ENCODE results near the gene SF3B3. TPM values are rescaled to one million over a fixed set of nuclear protein-coding genes. Genes with fewer than 3 reads are reported as not detected.

The SF3B3 gene
- total and polyA plus RNA-seq, 10 of the 15 experiments (the other 5 are each of a cell fraction or from before 2014, with no cell fraction given), result 134 to 453 (median 215) TPM

- in situ Hi-C loops (cut with MboI), result no loop called here
Observed at GRCh38 chr16:70582280-70582978, 58.8 kb downstream of the SF3B3 start.

More at GRCh38 chr16:70582280-70582978, 58.8 kb downstream of the SF3B3 start:
- TF ChIP-seq KDM1A (IDR thresholded peaks at IDR 0.05; ENCODE audit: borderline replicate concordance), result no peak
- peak; percentile 33 to 48 (median 38); a peak in 5 of 6 replicates for TF ChIP-seq CTCF (IDR thresholded peaks at IDR 0.05 in 2 of 3, conservative IDR thresholded peaks at IDR 0.05 in 1 of 3; ENCODE audit: control insufficient read depth in 2 of 3, extremely low read depth in 1 of 3, insufficient read depth in 1 of 3, low read depth in 3 of 3, low read length in 3 of 3)
- TF ChIP-seq, protein P1, sequence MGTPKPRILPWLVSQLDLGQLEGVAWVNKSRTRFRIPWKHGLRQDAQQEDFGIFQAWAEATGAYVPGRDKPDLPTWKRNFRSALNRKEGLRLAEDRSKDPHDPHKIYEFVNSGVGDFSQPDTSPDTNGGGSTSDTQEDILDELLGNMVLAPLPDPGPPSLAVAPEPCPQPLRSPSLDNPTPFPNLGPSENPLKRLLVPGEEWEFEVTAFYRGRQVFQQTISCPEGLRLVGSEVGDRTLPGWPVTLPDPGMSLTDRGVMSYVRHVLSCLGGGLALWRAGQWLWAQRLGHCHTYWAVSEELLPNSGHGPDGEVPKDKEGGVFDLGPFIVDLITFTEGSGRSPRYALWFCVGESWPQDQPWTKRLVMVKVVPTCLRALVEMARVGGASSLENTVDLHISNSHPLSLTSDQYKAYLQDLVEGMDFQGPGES (IDR thresholded peaks at IDR 0.05), result no peak
- 0 out of 2 replicates have a peak, but pooled peaks have one; percentile 25 for TF ChIP-seq RAD21 (IDR thresholded peaks at IDR 0.05; ENCODE audit: insufficient read depth, low read depth, low read length)
- TF ChIP-seq POLR2A (IDR thresholded peaks at IDR 0.05; ENCODE audit: low read depth, low read length), result no peak
- no peak for TF ChIP-seq ZNF24 (IDR thresholded peaks at IDR 0.05)
- no peak for TF ChIP-seq ATF2 (IDR thresholded peaks at IDR 0.05; ENCODE audit: low read length)
- Histone ChIP-seq H3K4me2 (ENCODE audit: control insufficient read depth, insufficient read depth) (no peak overlapping the region), H3K27ac (ENCODE audit: control insufficient read depth, insufficient read depth) (no peak overlapping the region), H3K36me3 (ENCODE audit: control insufficient read depth in 2 of 2, insufficient read depth in 2 of 2, low read length in 1 of 2) (no peaks in the 10 kb centered on the region), H3K79me2 (ENCODE audit: control insufficient read depth, insufficient read depth, low read length) (no peaks in the 10 kb centered on the region), H3K27me3 (replicated peaks in 1 of 2; ENCODE audit: control insufficient read depth in 2 of 2, insufficient read depth in 2 of 2, low read length in 1 of 2) (no peaks in the 10 kb centered on the region), H3K4me1 (ENCODE audit: control insufficient read depth, insufficient read depth, low read length) (no peaks in the 10 kb centered on the region), H4K20me1 (ENCODE audit: control insufficient read depth, insufficient read depth) (no peaks in the 10 kb centered on the region), H2AFZ (ENCODE audit: control insufficient read depth, low read depth, low read length) (no peak overlapping the region), H3K4me3 (no peak overlapping the region), H3K9me3 (replicated peaks; ENCODE audit: control insufficient read depth, insufficient read depth, low read length) (no peaks in the 10 kb centered on the region), H3K9ac (ENCODE audit: control insufficient read depth, insufficient read depth, low read length) (no peak overlapping the region)
- intact Hi-C loops (cut with micrococcal nuclease; ENCODE audit: unreplicated experiment), result no loop called here
- ChIA-PET RAD21 (ENCODE audit: unreplicated experiment) (interaction anchor here (1.3 kb wide), 1 partner anchor 283 kb away, joined by 3 read pairs; the partner anchor contains the start of gene DDX19B), POLR2A (no interaction called here), SMC1A (ENCODE audit: uncharacterized antibody, unreplicated experiment) (no interaction called here), CTCF (interaction anchor here (0.9 kb wide), 1 partner anchor 251 kb away, joined by 5 read pairs; no protein-coding TSS in a partner anchor)
- DNase-seq (ENCODE audit: low read depth, low spot score) (no peak), ATAC-seq (peak; percentile 67), FAIRE-seq (peak; percentile 23)
- BruUV-seq (replicated peaks), result no TSS peak
- 49% methylated on average over 11 of the region's 11 CpGs for WGBS (ENCODE audit: insufficient coverage, insufficient replicate concordance, low lambda C conversion rate, missing lambda C conversion rate)

Data from GM12878 (cell line).